ENCODE data around the gene LRRC32. TPM values are rescaled to one million over a fixed set of nuclear protein-coding genes. Genes with fewer than 3 reads are reported as not detected.

The LRRC32 gene
- total RNA-seq, 3 donors from 2014 or later, result 10.4 to 20.3 (median 18.6) TPM

DNA sequence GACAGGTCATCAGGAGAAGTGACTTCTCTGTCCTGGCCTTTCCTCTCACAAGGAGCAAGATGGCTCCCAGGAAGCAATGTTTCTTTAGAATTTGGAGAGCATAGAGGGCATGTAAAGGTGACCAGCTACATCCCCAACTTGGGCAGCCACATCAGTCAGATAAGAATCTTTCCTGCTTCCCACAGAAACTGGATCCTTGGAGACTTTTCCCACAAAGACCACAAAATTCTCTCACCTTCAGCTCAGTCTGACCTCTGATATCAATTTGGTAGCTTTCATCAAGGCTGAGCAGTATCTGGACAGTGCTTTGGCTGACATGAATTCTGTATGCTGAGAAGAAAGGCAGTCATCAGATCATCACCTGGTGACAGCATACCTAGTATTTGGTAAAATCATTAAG is 23.3 kb upstream of the LRRC32 start:
- intact Hi-C loops (cut with DNase I, micrococcal nuclease), result no loop called here
- H3K4me3 ChIP-seq, result no peak overlapping the region
- TF ChIP-seq, protein P1, sequence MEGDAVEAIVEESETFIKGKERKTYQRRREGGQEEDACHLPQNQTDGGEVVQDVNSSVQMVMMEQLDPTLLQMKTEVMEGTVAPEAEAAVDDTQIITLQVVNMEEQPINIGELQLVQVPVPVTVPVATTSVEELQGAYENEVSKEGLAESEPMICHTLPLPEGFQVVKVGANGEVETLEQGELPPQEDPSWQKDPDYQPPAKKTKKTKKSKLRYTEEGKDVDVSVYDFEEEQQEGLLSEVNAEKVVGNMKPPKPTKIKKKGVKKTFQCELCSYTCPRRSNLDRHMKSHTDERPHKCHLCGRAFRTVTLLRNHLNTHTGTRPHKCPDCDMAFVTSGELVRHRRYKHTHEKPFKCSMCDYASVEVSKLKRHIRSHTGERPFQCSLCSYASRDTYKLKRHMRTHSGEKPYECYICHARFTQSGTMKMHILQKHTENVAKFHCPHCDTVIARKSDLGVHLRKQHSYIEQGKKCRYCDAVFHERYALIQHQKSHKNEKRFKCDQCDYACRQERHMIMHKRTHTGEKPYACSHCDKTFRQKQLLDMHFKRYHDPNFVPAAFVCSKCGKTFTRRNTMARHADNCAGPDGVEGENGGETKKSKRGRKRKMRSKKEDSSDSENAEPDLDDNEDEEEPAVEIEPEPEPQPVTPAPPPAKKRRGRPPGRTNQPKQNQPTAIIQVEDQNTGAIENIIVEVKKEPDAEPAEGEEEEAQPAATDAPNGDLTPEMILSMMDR (IDR thresholded peaks at IDR 0.05), result no peak
- no peaks in the 10 kb centered on the region for H3K4me1 ChIP-seq (ENCODE audit: low read depth)
- no peak for ATAC-seq
- no peaks in the 10 kb centered on the region for H3K9me3 ChIP-seq
- H3K36me3 ChIP-seq (ENCODE audit: low read depth), result no peaks in the 10 kb centered on the region
- DNase-seq, result no peak

DNA sequence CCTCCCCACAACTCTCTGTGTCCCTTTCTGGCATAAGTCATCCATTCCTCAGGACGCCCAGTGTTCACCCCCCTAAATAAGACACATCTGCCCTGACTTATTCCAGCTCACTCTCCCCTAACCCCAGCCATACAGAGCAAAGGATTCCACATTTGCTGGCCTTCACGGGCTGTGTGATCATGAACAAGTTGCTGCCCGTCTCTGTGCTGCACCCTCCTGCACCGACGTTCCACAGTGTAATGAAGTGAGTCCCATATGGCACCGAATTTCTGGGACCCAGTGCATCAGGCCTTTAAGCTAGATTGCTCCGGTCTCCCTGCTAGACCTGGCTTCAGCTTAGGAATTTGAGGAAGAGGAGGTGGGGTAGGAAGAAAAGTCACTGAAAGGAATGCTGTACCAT is 22.4 kb upstream of the LRRC32 start:
- intact Hi-C loops (cut with DNase I, micrococcal nuclease), result no loop called here
- no peaks in the 10 kb centered on the region for H3K4me1 ChIP-seq (ENCODE audit: low read depth)
- no peaks in the 10 kb centered on the region for H3K36me3 ChIP-seq (ENCODE audit: low read depth)
- H3K4me3 ChIP-seq, result no peak overlapping the region
- no peaks in the 10 kb centered on the region for H3K9me3 ChIP-seq
- no peak for ATAC-seq
- TF ChIP-seq, protein P1 (IDR thresholded peaks at IDR 0.05), result no peak
- peak in 1 of 3 donors; percentile 5 for DNase-seq

DNA sequence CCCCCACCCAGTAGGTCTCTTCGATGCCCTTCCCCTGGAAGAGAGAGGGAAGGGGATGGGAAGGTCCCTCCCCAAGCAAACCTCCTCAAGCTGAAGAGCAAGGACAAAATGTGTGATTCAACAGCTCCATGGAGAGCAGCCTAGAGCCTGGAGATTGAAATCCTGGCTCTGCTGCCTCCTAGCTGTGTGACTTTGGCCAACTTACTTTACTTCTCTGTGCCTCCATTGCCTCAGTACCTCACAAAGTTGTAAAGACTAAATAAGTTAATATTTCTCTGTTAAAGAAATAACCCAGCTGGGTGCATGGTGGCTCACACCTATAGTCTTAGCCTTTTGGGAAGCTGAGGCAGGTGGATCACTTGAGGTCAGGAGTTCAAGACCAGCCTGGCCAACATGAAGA is 21.1 kb upstream of the LRRC32 start:
- Histone ChIP-seq H3K4me1 (ENCODE audit: low read depth) (no peaks in the 10 kb centered on the region), H3K9me3 (no peaks in the 10 kb centered on the region), H3K4me3 (no peak overlapping the region), H3K36me3 (ENCODE audit: low read depth) (no peaks in the 10 kb centered on the region)
- ATAC-seq, result no peak
- no peak for DNase-seq
- TF ChIP-seq, protein P1 (IDR thresholded peaks at IDR 0.05), result no peak
- intact Hi-C loops (cut with DNase I, micrococcal nuclease), result no loop called here

DNA sequence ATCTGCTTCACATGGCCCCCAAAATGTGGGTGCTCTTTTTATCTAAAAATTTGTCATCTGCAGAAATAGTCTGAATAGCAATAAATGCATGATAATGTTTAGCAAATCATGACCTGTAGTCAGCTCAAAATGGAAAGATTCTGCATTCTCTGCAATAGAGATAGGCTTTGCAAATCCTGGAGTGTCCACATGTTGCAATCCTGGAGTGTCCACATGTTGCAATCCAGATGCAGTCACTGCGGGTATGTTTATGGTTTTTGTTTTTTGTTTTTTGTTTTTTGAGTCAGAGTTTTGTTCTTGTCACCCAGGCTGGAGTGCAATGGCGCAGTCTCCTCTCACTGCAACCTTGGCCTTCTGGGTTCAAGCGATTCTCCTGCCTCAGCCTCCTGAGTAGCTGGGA is 20.2 kb upstream of the LRRC32 start:
- Histone ChIP-seq H3K36me3 (ENCODE audit: low read depth) (no peaks in the 10 kb centered on the region), H3K4me3 (no peak overlapping the region), H3K4me1 (ENCODE audit: low read depth) (no peaks in the 10 kb centered on the region), H3K9me3 (no peaks in the 10 kb centered on the region)
- intact Hi-C loops (cut with DNase I, micrococcal nuclease), result no loop called here
- DNase-seq, result peak in 1 of 3 donors; percentile 9
- TF ChIP-seq, protein P1 (IDR thresholded peaks at IDR 0.05), result no peak
- ATAC-seq, result no peak

DNA sequence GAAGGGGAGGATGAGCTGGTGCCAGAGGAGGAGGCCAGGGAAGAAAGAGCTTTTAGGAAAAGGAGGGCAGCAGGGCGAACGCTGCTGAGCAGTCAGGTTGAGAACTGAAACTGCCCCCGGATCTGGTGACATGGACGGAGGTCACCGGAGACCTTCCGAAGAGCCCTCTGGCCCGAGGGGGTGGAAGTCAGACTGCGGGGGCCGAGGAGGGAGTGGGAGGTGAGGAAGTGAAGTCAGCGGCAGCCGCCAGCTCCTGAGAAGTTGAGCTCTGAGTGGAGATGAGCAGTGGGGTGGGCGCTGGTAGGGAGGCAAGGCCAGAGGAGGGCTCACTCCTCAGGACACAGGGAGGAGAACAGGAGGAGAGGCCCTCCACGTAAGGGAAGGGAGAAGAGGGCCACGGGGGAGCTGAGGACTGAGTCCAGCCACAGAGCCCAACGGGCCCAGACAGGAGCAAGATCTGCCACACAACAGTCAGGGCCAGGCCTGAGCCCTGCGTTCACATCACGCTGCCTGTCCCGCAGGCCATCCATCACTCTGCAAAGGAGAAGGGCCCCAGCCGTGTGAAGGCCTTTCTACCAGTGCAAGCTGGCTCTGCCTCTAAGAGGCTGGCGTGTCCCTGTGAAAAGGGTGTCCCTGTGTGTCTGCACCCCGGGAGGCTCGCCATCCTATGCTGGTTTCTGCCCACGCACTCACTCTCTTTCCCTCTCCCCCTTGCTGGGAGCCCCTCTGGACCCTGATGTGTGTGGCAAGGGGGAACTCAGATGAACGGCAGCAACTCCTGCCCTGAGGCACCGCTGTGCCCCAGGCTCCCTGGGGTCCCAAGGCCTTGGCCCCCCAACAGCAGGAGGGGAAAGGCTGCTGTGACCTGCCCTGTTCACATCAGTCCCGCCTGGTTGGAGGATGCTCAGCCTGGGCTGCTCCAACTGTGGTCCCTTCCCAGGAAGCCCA is 19.0 kb upstream of the LRRC32 start:
- intact Hi-C loops (cut with DNase I, micrococcal nuclease), result loop anchor here in 1 of 2 donors (10.0 kb wide), 1 partner anchor 135 kb away; no protein-coding TSS in a partner anchor
- TF ChIP-seq, protein P1 (IDR thresholded peaks at IDR 0.05), result no peak
- Histone ChIP-seq H3K4me3 (no peak overlapping the region), H3K4me1 (ENCODE audit: low read depth) (no peaks in the 10 kb centered on the region), H3K9me3 (no peaks in the 10 kb centered on the region), H3K36me3 (ENCODE audit: low read depth) (no peaks in the 10 kb centered on the region)
- ATAC-seq (no peak), DNase-seq (peak in 1 of 3 donors; percentile 36)
